CD4-positive, alpha-beta T cell treated with Interleukin-15 for 1 hour (primary cell): ENCODE results near the gene PTPRN2.

ENCODE experiments used
- DNase-seq: peaks from one replicate; pipeline ENCODE4 v3.0.0-alpha.2; 2020

Gene PTPRN2

GRCh38 chr7:158015403-158016179 is 572.0 kb downstream of the PTPRN2 start:
- no peak for DNase-seq

GRCh38 chr7:158014976-158015375 is 572.6 kb downstream of the PTPRN2 start:
- DNase-seq = no peak

- no peak for DNase-seq
Observed at GRCh38 chr7:158013085-158013668, 574.4 kb downstream of the PTPRN2 start.

- no peak for DNase-seq
Observed at GRCh38 chr7:158011941-158012340, 575.7 kb downstream of the PTPRN2 start.

GRCh38 chr7:158010961-158011693 is 576.5 kb downstream of the PTPRN2 start:
- no peak for DNase-seq

GRCh38 chr7:158009886-158010285 is 577.7 kb downstream of the PTPRN2 start:
- no peak for DNase-seq

GRCh38 chr7:158008267-158008666 is 579.4 kb downstream of the PTPRN2 start:
- no peak for DNase-seq

GRCh38 chr7:158007697-158008257 is 579.8 kb downstream of the PTPRN2 start:
- no peak for DNase-seq

GRCh38 chr7:158006841-158007696 is 580.6 kb downstream of the PTPRN2 start:
- no peak for DNase-seq

- no peak for DNase-seq
Observed at GRCh38 chr7:158005531-158005930, 582.1 kb downstream of the PTPRN2 start.

- no peak for DNase-seq
Observed at GRCh38 chr7:158004123-158004490, 583.5 kb downstream of the PTPRN2 start.

GRCh38 chr7:158003441-158004122 is 584.0 kb downstream of the PTPRN2 start:
- DNase-seq = no peak

GRCh38 chr7:158002486-158003080 is 585.0 kb downstream of the PTPRN2 start:
- DNase-seq = no peak

GRCh38 chr7:158001621-158002320 is 585.9 kb downstream of the PTPRN2 start:
- DNase-seq = no peak

- DNase-seq = no peak
Observed at GRCh38 chr7:158001003-158001402, 586.6 kb downstream of the PTPRN2 start.

- no peak for DNase-seq
Observed at GRCh38 chr7:158000160-158000559, 587.5 kb downstream of the PTPRN2 start.

GRCh38 chr7:157998884-157999552 is 588.6 kb downstream of the PTPRN2 start:
- DNase-seq = no peak

GRCh38 chr7:157997471-157997870 is 590.2 kb downstream of the PTPRN2 start:
- no peak for DNase-seq

GRCh38 chr7:157997080-157997440 is 590.6 kb downstream of the PTPRN2 start:
- no peak for DNase-seq

- no peak for DNase-seq
Observed at GRCh38 chr7:157996359-157997079, 591.1 kb downstream of the PTPRN2 start.
